Stomach (tissue), 4 donors: ENCODE measurements around the gene AKAP5.
"Not testable (repeated sequence)": the region's sequence is repeated elsewhere in the genome, so short reads cannot be mapped to it uniquely, and the experiment has no call there.

Experiments used
- EP300 ChIP-seq: sonication (generic); formaldehyde crosslinking; IDR thresholded peaks from one replicate; pipeline ENCODE4 v1.6.1; 2017; ENCODE audit warnings: antibody characterized with exemption
- TF ChIP-seq, protein P1 (sequence below), 7 experiments: fragments of 450-650 bp in 4 of 7; fragments of 200-600 bp in 3 of 7; sonication (generic) in 3 of 7; IDR thresholded peaks; one replicate each; pipeline ENCODE4 v1.5.1; 2016 to 2019; ENCODE audit warnings: antibody characterized with exemption in 7 of 7, control low read depth in 2 of 7, mild to moderate bottlenecking in 1 of 7

DNA sequence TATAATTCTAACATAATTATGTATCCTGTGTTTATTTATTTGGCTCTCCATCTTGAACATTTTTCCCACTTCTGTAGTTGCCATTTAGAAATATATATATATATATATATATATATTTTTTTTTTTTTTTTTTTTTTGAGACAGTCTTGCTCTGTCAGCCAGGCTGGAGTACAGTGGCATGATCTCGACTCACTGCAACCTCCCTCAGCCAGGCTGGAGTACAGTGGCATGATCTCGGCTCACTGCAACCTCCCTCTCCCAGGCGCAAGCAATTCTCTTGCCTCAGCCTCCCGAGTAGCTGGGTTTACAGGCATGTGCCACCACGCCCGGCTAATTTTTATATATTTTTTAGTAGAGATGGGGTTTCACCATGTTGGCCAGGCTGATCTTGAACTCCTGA, 52.4 kb downstream of the AKAP5 start:
- TF ChIP-seq EP300 = not testable (repeated sequence)
- TF ChIP-seq, protein P1, sequence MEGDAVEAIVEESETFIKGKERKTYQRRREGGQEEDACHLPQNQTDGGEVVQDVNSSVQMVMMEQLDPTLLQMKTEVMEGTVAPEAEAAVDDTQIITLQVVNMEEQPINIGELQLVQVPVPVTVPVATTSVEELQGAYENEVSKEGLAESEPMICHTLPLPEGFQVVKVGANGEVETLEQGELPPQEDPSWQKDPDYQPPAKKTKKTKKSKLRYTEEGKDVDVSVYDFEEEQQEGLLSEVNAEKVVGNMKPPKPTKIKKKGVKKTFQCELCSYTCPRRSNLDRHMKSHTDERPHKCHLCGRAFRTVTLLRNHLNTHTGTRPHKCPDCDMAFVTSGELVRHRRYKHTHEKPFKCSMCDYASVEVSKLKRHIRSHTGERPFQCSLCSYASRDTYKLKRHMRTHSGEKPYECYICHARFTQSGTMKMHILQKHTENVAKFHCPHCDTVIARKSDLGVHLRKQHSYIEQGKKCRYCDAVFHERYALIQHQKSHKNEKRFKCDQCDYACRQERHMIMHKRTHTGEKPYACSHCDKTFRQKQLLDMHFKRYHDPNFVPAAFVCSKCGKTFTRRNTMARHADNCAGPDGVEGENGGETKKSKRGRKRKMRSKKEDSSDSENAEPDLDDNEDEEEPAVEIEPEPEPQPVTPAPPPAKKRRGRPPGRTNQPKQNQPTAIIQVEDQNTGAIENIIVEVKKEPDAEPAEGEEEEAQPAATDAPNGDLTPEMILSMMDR (IDR thresholded peaks at IDR 0.05) = not testable (repeated sequence)
